HEK293 (cell line): ENCODE data around the gene RHBDL3.

Experiments used
- CTCF ChIA-PET: fragments of 350-600 bp; formaldehyde crosslinking; extraction: SDS; loops from one replicate; lab custom pipeline; 2021; ENCODE audit warnings: antibody characterized with exemption; lab: Yijun Ruan, JAX
- POLR2A ChIA-PET: fragments of 300-600 bp; formaldehyde crosslinking; extraction: SDS; loops from one replicate; lab custom pipeline; 2020; ENCODE audit warnings: antibody characterized with exemption, inconsistent platforms; lab: Yijun Ruan, JAX
- H3K27ac ChIP-seq: fragments of 200-500 bp; sonication (Bioruptor generic); 2 replicates; pipeline ENCODE4 v1.5.1; 2014; ENCODE audit warnings: low read depth, low read length, control low read depth, inconsistent platforms; ENCODE audit errors: extremely low read depth
- H3K36me3 ChIP-seq, 2 experiments: fragments of 200-500 bp in 1 of 2; sonication (Bioruptor generic) in 1 of 2; 1 replicate in 1 of 2; 2 replicates in 1 of 2; pipeline ENCODE4 v1.5.1; 2014 to 2017; ENCODE audit warnings: inconsistent platforms in 2 of 2, low read length in 2 of 2; ENCODE audit not compliant: control insufficient read depth in 2 of 2, insufficient read depth in 1 of 2
- H3K4me1 ChIP-seq: fragments of 200-500 bp; sonication (Bioruptor generic); 2 replicates; pipeline ENCODE4 v1.5.1; 2014; ENCODE audit warnings: mild to moderate bottlenecking, low read length, inconsistent platforms; ENCODE audit not compliant: control insufficient read depth, insufficient read depth
- H3K4me3 ChIP-seq: 2 replicates; pipeline ENCODE4 v1.5.1; 2011; ENCODE audit warnings: low read depth, mild to moderate bottlenecking, control low read depth, low read length, moderate library complexity
- H3K9me3 ChIP-seq: fragments of 200-500 bp; sonication (Bioruptor generic); 2 replicates; pipeline ENCODE4 v1.5.1; 2014; ENCODE audit warnings: low read depth, low read length, inconsistent platforms; ENCODE audit not compliant: control insufficient read depth, insufficient read depth
- MZF1 ChIP-seq: fragments of 450-650 bp; formaldehyde crosslinking; IDR thresholded peaks from 2 replicates; pipeline ENCODE4 v1.5.1; 2017; ENCODE audit warnings: missing biosample characterization, missing genetic modification characterization, borderline replicate concordance
- SALL2 ChIP-seq: fragments of 450-650 bp; formaldehyde crosslinking; IDR thresholded peaks from 2 replicates; pipeline ENCODE4 v1.5.0; 2017; ENCODE audit warnings: missing biosample characterization, mild to moderate bottlenecking, missing genetic modification characterization, borderline replicate concordance
- ZBTB20 ChIP-seq: fragments of 450-650 bp; formaldehyde crosslinking; IDR thresholded peaks from 2 replicates; pipeline ENCODE4 v1.5.1; 2016; ENCODE audit warnings: missing biosample characterization, missing genetic modification characterization
- ZBTB48 ChIP-seq: fragments of 450-650 bp; formaldehyde crosslinking; IDR thresholded peaks from 2 replicates; pipeline ENCODE4 v1.5.1; 2016; ENCODE audit warnings: missing biosample characterization, missing genetic modification characterization
- ZFHX2 ChIP-seq: fragments of 450-650 bp; formaldehyde crosslinking; conservative IDR thresholded peaks from 2 replicates; pipeline ENCODE4 v1.5.1; 2016; ENCODE audit warnings: missing biosample characterization, missing genetic modification characterization
- ZNF132 ChIP-seq: fragments of 450-650 bp; formaldehyde crosslinking; IDR thresholded peaks from 2 replicates; pipeline ENCODE4 v1.5.1; 2017; ENCODE audit warnings: missing biosample characterization, missing genetic modification characterization, borderline replicate concordance
- ZNF155 ChIP-seq: fragments of 450-650 bp; formaldehyde crosslinking; IDR thresholded peaks from 2 replicates; pipeline ENCODE4 v1.5.1; 2016; ENCODE audit warnings: missing biosample characterization, missing genetic modification characterization
- ZNF510 ChIP-seq: fragments of 450-650 bp; formaldehyde crosslinking; IDR thresholded peaks from 2 replicates; pipeline ENCODE4 v1.5.1; 2018; ENCODE audit warnings: mild to moderate bottlenecking, missing genetic modification characterization, missing biosample characterization; ENCODE audit not compliant: insufficient replicate concordance
- ZNF549 ChIP-seq: fragments of 450-650 bp; IDR thresholded peaks from 2 replicates; pipeline ENCODE4 v1.5.1; 2018; ENCODE audit warnings: missing biosample characterization, missing genetic modification characterization, mild to moderate bottlenecking, inconsistent platforms, moderate library complexity
- ZNF561 ChIP-seq: fragments of 450-650 bp; IDR thresholded peaks from 2 replicates; pipeline ENCODE4 v1.5.1; 2018; ENCODE audit warnings: missing biosample characterization, missing genetic modification characterization, borderline replicate concordance
- ZNF596 ChIP-seq: fragments of 450-650 bp; IDR thresholded peaks from 2 replicates; pipeline ENCODE4 v1.5.0; 2018; ENCODE audit warnings: missing biosample characterization, mild to moderate bottlenecking, missing genetic modification characterization, moderate library complexity
- ZNF600 ChIP-seq: fragments of 450-650 bp; formaldehyde crosslinking; IDR thresholded peaks from 2 replicates; pipeline ENCODE4 v1.5.1; 2016; ENCODE audit warnings: missing biosample characterization, missing genetic modification characterization
- ZNF623 ChIP-seq: fragments of 450-650 bp; formaldehyde crosslinking; IDR thresholded peaks from 2 replicates; pipeline ENCODE4 v1.5.1; 2016; ENCODE audit warnings: missing biosample characterization, missing genetic modification characterization
- ZNF670 ChIP-seq: fragments of 450-650 bp; formaldehyde crosslinking; IDR thresholded peaks from 2 replicates; pipeline ENCODE4 v1.5.1; 2016; ENCODE audit warnings: missing biosample characterization, missing genetic modification characterization, low read depth
- ZNF707 ChIP-seq: fragments of 450-650 bp; formaldehyde crosslinking; IDR thresholded peaks from 2 replicates; pipeline ENCODE4 v1.5.1; 2016; ENCODE audit warnings: missing biosample characterization, missing genetic modification characterization
- TF ChIP-seq, protein P1 (sequence below): fragments of 450-650 bp; formaldehyde crosslinking; IDR thresholded peaks from 2 replicates; pipeline ENCODE4 v1.5.1; 2016; ENCODE audit warnings: missing biosample characterization, missing genetic modification characterization
- TF ChIP-seq, protein P2 (sequence below): fragments of 450-650 bp; formaldehyde crosslinking; conservative IDR thresholded peaks from 2 replicates; pipeline ENCODE4 v1.5.1; 2016; ENCODE audit warnings: low read depth, missing biosample characterization, missing genetic modification characterization
- TF ChIP-seq, protein P3 (sequence below): fragments of 450-650 bp; formaldehyde crosslinking; IDR thresholded peaks from 2 replicates; pipeline ENCODE4 v1.5.1; 2016; ENCODE audit warnings: missing biosample characterization, missing genetic modification characterization
- TF ChIP-seq, protein P4 (sequence below): fragments of 450-650 bp; formaldehyde crosslinking; IDR thresholded peaks from 2 replicates; pipeline ENCODE4 v1.5.1; 2017; ENCODE audit warnings: missing biosample characterization, missing genetic modification characterization
- TF ChIP-seq, protein P5 (sequence below): fragments of 450-650 bp; formaldehyde crosslinking; IDR thresholded peaks from 2 replicates; pipeline ENCODE4 v1.5.1; 2016; ENCODE audit warnings: missing biosample characterization, missing genetic modification characterization, borderline replicate concordance
- TF ChIP-seq, protein P6 (sequence below): fragments of 450-650 bp; formaldehyde crosslinking; IDR thresholded peaks from 2 replicates; pipeline ENCODE4 v1.5.1; 2016; ENCODE audit warnings: missing biosample characterization, missing genetic modification characterization

Gene RHBDL3

DNA sequence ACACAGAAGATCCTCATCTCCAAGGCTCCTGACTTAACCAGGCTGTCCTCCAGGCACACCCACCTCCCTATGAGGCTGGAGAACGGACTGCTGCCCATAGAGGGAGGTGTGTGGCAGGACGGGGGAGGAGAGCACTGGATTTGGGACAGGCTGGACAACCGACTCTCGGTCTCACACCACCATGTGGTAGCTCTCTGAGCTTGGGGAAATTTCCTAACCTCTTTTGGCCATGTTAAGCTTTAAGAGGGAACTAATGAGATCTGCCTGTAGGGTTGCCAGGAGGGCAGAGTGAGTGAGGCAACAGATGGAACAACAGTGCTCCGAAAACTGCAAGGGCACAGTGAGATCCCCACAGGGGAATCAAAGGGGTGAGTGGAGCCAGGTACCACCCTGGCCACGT is 32.7 kb downstream of the RHBDL3 start (continued):
- TF ChIP-seq, protein P1, sequence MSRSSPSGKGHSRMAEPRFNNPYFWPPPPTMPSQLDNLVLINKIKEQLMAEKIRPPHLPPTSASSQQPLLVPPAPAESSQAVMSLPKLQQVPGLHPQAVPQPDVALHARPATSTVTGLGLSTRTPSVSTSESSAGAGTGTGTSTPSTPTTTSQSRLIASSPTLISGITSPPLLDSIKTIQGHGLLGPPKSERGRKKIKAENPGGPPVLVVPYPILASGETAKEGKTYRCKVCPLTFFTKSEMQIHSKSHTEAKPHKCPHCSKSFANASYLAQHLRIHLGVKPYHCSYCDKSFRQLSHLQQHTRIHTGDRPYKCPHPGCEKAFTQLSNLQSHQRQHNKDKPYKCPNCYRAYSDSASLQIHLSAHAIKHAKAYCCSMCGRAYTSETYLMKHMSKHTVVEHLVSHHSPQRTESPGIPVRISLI (tag by site-specific recombination), result no peak
- TF ChIP-seq ZBTB20 (tag by site-specific recombination), result no peak
- TF ChIP-seq ZNF600 (tag by site-specific recombination), result no peak
- no peak for TF ChIP-seq ZNF132 (tag by site-specific recombination)

DNA sequence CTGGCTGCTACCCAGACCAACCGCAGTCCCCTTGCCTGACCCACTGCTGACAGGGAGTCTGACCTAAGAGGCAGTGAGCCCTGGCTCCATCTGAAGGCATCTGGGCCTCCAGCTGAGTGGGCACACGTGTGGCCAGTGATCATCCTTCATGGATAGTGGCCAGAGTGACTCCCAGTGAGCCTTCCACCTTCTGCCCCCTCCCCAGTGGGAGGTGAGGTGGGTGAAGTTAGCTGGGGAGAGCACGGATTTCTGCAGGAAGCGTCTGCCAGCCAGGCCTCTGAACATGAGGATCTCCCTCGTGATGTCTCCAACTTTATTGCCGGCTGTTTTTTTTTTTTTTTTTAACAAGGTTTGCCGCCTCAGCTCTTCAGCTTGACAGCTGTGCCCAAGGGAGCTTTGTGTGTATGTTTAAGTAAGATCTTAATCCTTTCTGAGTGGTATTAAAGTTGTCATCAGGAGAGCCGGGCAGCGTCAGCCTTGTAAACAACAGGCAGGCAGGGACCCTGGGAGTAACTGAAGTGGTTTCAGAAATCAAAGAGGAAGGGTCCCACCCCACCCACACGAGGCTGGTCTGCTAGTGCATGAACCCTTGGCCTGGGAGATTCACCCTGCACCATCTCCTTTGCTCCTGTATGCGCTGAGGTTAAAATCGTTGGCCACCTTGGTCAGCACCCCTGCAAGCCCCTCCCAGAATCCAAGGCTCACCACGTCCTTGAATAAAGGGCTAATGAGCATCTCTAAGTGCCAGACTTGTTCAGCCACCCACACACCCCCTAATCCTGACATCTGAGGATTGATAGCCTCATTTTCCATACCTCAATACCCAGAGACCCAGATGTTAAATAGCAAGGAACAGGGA is 33.3 kb downstream of the RHBDL3 start:
- Histone ChIP-seq H3K36me3 (peaks cover 0 to 8% of the 10 kb centered on the region in 2 experiments; a peak in 2 of 3 replicates), H3K9me3 (no peaks in the 10 kb centered on the region), H3K4me3 (no peak overlapping the region), H3K27ac (peak overlapping the region; percentile 89), H3K4me1 (peaks cover 37% of the 10 kb centered on the region)
- ChIA-PET CTCF (interaction anchor here (1.1 kb wide), 1 partner anchor 46 kb away, joined by 3 read pairs; no protein-coding TSS in a partner anchor), POLR2A (interaction anchor here (0.6 kb wide), 1 partner anchor 845 kb away, joined by 4 read pairs; no protein-coding TSS in a partner anchor)
- TF ChIP-seq, protein P2, sequence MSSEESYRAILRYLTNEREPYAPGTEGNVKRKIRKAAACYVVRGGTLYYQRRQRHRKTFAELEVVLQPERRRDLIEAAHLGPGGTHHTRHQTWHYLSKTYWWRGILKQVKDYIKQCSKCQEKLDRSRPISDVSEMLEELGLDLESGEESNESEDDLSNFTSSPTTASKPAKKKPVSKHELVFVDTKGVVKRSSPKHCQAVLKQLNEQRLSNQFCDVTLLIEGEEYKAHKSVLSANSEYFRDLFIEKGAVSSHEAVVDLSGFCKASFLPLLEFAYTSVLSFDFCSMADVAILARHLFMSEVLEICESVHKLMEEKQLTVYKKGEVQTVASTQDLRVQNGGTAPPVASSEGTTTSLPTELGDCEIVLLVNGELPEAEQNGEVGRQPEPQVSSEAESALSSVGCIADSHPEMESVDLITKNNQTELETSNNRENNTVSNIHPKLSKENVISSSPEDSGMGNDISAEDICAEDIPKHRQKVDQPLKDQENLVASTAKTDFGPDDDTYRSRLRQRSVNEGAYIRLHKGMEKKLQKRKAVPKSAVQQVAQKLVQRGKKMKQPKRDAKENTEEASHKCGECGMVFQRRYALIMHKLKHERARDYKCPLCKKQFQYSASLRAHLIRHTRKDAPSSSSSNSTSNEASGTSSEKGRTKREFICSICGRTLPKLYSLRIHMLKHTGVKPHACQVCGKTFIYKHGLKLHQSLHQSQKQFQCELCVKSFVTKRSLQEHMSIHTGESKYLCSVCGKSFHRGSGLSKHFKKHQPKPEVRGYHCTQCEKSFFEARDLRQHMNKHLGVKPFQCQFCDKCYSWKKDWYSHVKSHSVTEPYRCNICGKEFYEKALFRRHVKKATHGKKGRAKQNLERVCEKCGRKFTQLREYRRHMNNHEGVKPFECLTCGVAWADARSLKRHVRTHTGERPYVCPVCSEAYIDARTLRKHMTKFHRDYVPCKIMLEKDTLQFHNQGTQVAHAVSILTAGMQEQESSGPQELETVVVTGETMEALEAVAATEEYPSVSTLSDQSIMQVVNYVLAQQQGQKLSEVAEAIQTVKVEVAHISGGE (tag by site-specific recombination), result no peak
- TF ChIP-seq, protein P3, sequence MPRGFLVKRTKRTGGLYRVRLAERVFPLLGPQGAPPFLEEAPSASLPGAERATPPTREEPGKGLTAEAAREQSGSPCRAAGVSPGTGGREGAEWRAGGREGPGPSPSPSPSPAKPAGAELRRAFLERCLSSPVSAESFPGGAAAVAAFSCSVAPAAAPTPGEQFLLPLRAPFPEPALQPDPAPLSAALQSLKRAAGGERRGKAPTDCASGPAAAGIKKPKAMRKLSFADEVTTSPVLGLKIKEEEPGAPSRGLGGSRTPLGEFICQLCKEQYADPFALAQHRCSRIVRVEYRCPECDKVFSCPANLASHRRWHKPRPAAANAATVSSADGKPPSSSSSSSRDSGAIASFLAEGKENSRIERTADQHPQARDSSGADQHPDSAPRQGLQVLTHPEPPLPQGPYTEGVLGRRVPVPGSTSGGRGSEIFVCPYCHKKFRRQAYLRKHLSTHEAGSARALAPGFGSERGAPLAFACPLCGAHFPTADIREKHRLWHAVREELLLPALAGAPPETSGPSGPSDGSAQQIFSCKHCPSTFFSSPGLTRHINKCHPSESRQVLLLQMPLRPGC, result peak; percentile 94
- TF ChIP-seq ZNF561 (tag by site-specific recombination), result peak; percentile 96
- TF ChIP-seq ZNF596 (tag by site-specific recombination), result 0 out of 2 replicates have a peak, but pooled peaks have one; percentile 40
- no peak for TF ChIP-seq ZNF549 (tag by site-specific recombination)
- TF ChIP-seq ZNF623 (tag by site-specific recombination), result peak; percentile 38; the same call in 1 of the 2 replicates
- no peak for TF ChIP-seq ZNF155 (tag by site-specific recombination)
- TF ChIP-seq ZNF670 (tag by site-specific recombination), result no peak
- peak; percentile 67 for TF ChIP-seq ZFHX2 (tag by site-specific recombination)
- no peak for TF ChIP-seq SALL2 (tag by site-specific recombination)
- TF ChIP-seq, protein P4, sequence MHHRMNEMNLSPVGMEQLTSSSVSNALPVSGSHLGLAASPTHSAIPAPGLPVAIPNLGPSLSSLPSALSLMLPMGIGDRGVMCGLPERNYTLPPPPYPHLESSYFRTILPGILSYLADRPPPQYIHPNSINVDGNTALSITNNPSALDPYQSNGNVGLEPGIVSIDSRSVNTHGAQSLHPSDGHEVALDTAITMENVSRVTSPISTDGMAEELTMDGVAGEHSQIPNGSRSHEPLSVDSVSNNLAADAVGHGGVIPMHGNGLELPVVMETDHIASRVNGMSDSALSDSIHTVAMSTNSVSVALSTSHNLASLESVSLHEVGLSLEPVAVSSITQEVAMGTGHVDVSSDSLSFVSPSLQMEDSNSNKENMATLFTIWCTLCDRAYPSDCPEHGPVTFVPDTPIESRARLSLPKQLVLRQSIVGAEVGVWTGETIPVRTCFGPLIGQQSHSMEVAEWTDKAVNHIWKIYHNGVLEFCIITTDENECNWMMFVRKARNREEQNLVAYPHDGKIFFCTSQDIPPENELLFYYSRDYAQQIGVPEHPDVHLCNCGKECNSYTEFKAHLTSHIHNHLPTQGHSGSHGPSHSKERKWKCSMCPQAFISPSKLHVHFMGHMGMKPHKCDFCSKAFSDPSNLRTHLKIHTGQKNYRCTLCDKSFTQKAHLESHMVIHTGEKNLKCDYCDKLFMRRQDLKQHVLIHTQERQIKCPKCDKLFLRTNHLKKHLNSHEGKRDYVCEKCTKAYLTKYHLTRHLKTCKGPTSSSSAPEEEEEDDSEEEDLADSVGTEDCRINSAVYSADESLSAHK (tag by site-specific recombination), result peak; percentile 97
- no peak for TF ChIP-seq ZNF707 (tag by site-specific recombination)
- TF ChIP-seq, protein P5, sequence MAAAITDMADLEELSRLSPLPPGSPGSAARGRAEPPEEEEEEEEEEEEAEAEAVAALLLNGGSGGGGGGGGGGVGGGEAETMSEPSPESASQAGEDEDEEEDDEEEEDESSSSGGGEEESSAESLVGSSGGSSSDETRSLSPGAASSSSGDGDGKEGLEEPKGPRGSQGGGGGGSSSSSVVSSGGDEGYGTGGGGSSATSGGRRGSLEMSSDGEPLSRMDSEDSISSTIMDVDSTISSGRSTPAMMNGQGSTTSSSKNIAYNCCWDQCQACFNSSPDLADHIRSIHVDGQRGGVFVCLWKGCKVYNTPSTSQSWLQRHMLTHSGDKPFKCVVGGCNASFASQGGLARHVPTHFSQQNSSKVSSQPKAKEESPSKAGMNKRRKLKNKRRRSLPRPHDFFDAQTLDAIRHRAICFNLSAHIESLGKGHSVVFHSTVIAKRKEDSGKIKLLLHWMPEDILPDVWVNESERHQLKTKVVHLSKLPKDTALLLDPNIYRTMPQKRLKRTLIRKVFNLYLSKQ, result no peak
- TF ChIP-seq, protein P6, sequence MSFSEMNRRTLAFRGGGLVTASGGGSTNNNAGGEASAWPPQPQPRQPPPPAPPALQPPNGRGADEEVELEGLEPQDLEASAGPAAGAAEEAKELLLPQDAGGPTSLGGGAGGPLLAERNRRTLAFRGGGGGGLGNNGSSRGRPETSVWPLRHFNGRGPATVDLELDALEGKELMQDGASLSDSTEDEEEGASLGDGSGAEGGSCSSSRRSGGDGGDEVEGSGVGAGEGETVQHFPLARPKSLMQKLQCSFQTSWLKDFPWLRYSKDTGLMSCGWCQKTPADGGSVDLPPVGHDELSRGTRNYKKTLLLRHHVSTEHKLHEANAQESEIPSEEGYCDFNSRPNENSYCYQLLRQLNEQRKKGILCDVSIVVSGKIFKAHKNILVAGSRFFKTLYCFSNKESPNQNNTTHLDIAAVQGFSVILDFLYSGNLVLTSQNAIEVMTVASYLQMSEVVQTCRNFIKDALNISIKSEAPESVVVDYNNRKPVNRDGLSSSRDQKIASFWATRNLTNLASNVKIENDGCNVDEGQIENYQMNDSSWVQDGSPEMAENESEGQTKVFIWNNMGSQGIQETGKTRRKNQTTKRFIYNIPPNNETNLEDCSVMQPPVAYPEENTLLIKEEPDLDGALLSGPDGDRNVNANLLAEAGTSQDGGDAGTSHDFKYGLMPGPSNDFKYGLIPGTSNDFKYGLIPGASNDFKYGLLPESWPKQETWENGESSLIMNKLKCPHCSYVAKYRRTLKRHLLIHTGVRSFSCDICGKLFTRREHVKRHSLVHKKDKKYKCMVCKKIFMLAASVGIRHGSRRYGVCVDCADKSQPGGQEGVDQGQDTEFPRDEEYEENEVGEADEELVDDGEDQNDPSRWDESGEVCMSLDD (tag by site-specific recombination), result no peak
- peak; percentile 52; the same call in 1 of the 2 replicates for TF ChIP-seq ZBTB48 (tag by site-specific recombination)
- peak; percentile 33; the same call in 1 of the 2 replicates for TF ChIP-seq MZF1 (tag by site-specific recombination)
- no peak for TF ChIP-seq ZNF510 (tag by site-specific recombination)
